Naive thymus-derived CD8-positive, alpha-beta T cell (primary cell): ENCODE data around the gene LCA5. TPM values are rescaled to one million over a fixed set of nuclear protein-coding genes. Genes with fewer than 3 reads are reported as not detected.
"Not testable (repeated sequence)": the region's sequence is repeated elsewhere in the genome, so short reads cannot be mapped to it uniquely, and the experiment has no call there.

ENCODE experiments used
- ATAC-seq, 2 donors: fragments of 150-1000 bp; cut with Tn5 transposase in 1 of 2; sonication (Bioruptor Pico), chemical (Tn5 transposase) in 1 of 2; 1 replicate in 1 of 2; 2 replicates in 1 of 2; pipeline ENCODE4 v1.10.0; 2021; ENCODE audit warnings: mild to moderate bottlenecking in 2 of 2, moderate library complexity in 2 of 2
- POLR2A ChIA-PET: fragments of 350-600 bp; sonication (Branson Sonifier 250); formaldehyde crosslinking; loops from one replicate; lab custom pipeline; 2021; ENCODE audit warnings: antibody characterized with exemption; lab: Charles Lee
- DNase-seq, 10 donors: peaks; one replicate each; pipeline versions ENCODE4 v3.0.0 to v3.0.0-alpha.2; 2020 to 2022
- H3K27ac Mint-ChIP-seq, 10 donors: one replicate each; pipeline ENCODE4 v1.8.0; 2020 to 2022; ENCODE audit warnings: mild to moderate bottlenecking in 10 of 10, mixed read lengths in 10 of 10, moderate library complexity in 4 of 10, inconsistent platforms in 1 of 10
- H3K27me3 Mint-ChIP-seq, 5 donors: one replicate each; pipeline ENCODE4 v1.8.0; 2021 to 2022; ENCODE audit warnings: mixed read lengths in 5 of 5
- H3K36me3 Mint-ChIP-seq, 3 donors: one replicate each; pipeline ENCODE4 v1.8.0; 2020 to 2022; ENCODE audit warnings: mixed read lengths in 3 of 3, mild to moderate bottlenecking in 2 of 3, inconsistent platforms in 1 of 3
- H3K4me1 Mint-ChIP-seq, 4 donors: one replicate each; pipeline ENCODE4 v1.8.0; 2021 to 2022; ENCODE audit warnings: mixed read lengths in 4 of 4
- H3K4me3 Mint-ChIP-seq, 10 donors: one replicate each; pipeline ENCODE4 v1.8.0; 2020 to 2022; ENCODE audit warnings: mild to moderate bottlenecking in 10 of 10, mixed read lengths in 10 of 10, moderate library complexity in 6 of 10, inconsistent platforms in 1 of 10
- H3K9me3 Mint-ChIP-seq, 9 donors: one replicate each; pipeline ENCODE4 v1.8.0; 2020 to 2022; ENCODE audit warnings: mixed read lengths in 9 of 9, mild to moderate bottlenecking in 3 of 9, inconsistent platforms in 1 of 9, moderate library complexity in 1 of 9
- polyA plus RNA-seq, 3 donors: library from polyadenylated mRNA; unstranded; fragments of 300-500 nt; fragmentation: Illumina TruSeq; gene quantifications; one replicate each; pipeline ENCODE4 v1.2.3, GENCODE V29; 2021
- total RNA-seq, 8 experiments: library from RNA in 2 of 8; stranded (reverse) in 2 of 8; gene quantifications; one replicate each; pipeline ENCODE4 v1.2.3 and lab custom pipeline; 2021 to 2026

The LCA5 gene
- total and polyA plus RNA-seq, 5 experiments from 2014 or later: 0.05 to 0.78 (median 0.32) TPM

DNA sequence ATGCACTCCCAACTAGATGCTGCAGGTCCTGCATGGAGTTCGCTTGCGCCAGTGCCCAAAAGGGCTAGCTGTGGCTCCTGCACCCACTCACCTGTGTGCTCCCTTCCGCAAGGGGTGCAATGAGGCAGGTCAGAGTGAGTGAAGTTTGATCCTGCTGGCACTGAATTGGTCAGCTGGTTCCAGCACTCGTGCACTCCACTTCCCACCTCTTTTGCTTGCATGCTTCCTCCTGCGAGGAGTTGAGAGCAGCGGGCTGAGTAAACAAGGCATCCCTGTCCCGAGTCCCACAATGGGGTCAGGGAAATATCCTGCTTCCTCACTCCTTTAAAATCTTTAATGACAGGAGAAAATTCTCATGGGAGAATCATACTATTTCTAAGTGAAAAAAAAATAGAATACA, 86.2 kb downstream of the LCA5 start:
- Mint-ChIP-seq H3K4me3 (no peak overlapping the region), H3K27ac (no peak overlapping the region), H3K36me3 (no peaks in the 10 kb centered on the region), H3K27me3 (peaks cover 0 to 14% (median 0%) of the 10 kb centered on the region in 5 donors), H3K4me1 (no peaks in the 10 kb centered on the region), H3K9me3 (no peaks in the 10 kb centered on the region)
- POLR2A ChIA-PET: no interaction called here
- no peak for DNase-seq
- ATAC-seq: no peak

DNA sequence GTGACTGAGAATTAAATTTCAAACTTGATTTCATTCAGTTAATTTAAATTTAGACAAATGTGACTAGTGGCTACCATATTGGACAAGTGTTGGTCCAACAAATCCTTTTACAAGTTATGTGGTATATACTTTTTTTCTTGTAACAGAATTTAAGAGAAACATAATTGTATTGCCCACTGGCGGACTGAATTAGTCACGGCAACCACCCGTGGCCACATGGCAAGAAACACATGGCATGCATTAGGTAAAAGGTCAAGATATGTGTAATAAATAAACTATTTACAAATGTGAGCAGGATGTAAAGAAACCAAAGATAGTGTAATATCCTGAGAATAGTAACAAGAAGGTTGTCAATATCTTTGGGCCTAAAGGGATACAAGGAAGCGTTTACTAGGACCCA, 91.2 kb downstream of the LCA5 start:
- H3K27me3 Mint-ChIP-seq: peaks cover 0 to 9% (median 3%) of the 10 kb centered on the region in 5 donors
- H3K9me3 Mint-ChIP-seq: peaks cover 0 to 20% (median 8%) of the 10 kb centered on the region in 9 donors
- peaks cover 0 to 18% (median 0%) of the 10 kb centered on the region in 3 donors for H3K36me3 Mint-ChIP-seq
- ATAC-seq (no peak), DNase-seq (no peak)
- no peak overlapping the region for H3K27ac Mint-ChIP-seq
- H3K4me1 Mint-ChIP-seq: no peaks in the 10 kb centered on the region
- no peak overlapping the region for H3K4me3 Mint-ChIP-seq
- POLR2A ChIA-PET: no interaction called here

DNA sequence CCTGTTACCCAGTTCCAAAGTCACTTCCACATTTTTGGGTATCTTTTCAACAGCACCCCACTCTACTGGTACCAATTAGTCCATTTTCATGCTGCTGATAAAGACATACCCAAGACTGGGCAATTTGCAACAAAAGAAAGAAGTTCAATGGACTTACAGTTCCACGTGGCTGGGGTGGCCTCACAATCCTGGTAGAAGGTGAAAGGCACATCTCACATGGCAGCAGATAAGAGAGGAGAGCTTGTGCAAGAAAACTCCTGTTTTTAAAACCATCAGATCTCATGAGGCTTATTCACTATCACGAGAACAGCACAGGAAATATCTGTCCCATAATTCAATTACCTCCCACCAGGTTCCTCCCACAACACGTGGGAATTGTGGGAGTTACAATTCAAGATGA, 93.4 kb downstream of the LCA5 start:
- POLR2A ChIA-PET, H3K27ac Mint-ChIP-seq, H3K27me3 Mint-ChIP-seq, H3K4me3 Mint-ChIP-seq, ATAC-seq, H3K4me1 Mint-ChIP-seq, DNase-seq: not testable (repeated sequence)
- H3K9me3 Mint-ChIP-seq: peaks cover 0 to 23% (median 8%) of the 10 kb centered on the region in 9 donors
- H3K36me3 Mint-ChIP-seq: peaks cover 0 to 21% (median 0%) of the 10 kb centered on the region in 3 donors

DNA sequence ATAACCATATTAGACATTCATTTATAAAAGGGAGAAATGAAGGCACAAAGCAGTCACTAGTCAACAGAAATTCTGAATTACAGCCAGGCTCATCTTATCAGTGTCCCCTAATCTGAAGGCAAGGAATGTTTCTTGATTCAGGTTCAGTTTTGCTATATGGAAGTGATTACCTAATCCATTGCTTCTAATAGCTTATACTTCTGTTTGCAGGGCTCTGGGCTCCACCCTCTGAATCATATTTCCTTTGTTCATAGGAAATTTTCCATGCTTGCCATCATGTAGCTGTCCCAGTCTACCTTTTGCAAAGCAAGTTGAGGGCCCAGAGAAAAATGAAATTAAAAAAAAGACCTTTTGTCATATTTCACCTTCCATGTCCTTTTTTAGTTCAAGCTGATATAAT, 96.0 kb downstream of the LCA5 start:
- H3K27me3 Mint-ChIP-seq: peaks cover 0 to 9% (median 3%) of the 10 kb centered on the region in 5 donors
- peaks cover 0 to 21% (median 0%) of the 10 kb centered on the region in 3 donors for H3K36me3 Mint-ChIP-seq
- no peak overlapping the region for H3K27ac Mint-ChIP-seq
- no peaks in the 10 kb centered on the region for H3K4me1 Mint-ChIP-seq
- DNase-seq: no peak
- POLR2A ChIA-PET: no interaction called here
- ATAC-seq: no peak
- no peak overlapping the region for H3K4me3 Mint-ChIP-seq
- peaks cover 0 to 23% (median 8%) of the 10 kb centered on the region in 9 donors for H3K9me3 Mint-ChIP-seq

DNA sequence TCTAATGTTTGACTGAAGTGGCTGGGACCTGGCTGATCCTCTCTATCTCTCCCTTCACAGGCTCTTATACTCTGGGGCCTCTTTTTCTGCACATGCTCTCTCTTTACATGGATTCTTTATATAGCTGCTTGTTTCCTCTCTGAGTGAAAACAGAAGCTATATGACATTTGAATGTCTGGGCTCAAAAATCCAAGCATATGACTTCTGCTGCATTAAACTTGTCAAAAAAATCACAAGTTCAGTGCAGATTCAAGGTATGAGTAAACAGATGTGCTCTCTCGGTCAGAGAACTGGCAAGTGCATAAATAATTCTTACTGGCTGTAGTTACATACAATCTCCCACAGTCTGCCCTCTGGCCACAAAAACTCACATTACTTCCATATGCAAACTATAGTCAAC, 96.6 kb downstream of the LCA5 start:
- DNase-seq (no peak), ATAC-seq (no peak)
- POLR2A ChIA-PET: no interaction called here
- no peak overlapping the region for H3K4me3 Mint-ChIP-seq
- H3K36me3 Mint-ChIP-seq: peaks cover 0 to 21% (median 0%) of the 10 kb centered on the region in 3 donors
- H3K27me3 Mint-ChIP-seq: peaks cover 0 to 9% (median 3%) of the 10 kb centered on the region in 5 donors
- H3K9me3 Mint-ChIP-seq: peaks cover 0 to 23% (median 8%) of the 10 kb centered on the region in 9 donors
- H3K27ac Mint-ChIP-seq: no peak overlapping the region
- no peaks in the 10 kb centered on the region for H3K4me1 Mint-ChIP-seq

DNA sequence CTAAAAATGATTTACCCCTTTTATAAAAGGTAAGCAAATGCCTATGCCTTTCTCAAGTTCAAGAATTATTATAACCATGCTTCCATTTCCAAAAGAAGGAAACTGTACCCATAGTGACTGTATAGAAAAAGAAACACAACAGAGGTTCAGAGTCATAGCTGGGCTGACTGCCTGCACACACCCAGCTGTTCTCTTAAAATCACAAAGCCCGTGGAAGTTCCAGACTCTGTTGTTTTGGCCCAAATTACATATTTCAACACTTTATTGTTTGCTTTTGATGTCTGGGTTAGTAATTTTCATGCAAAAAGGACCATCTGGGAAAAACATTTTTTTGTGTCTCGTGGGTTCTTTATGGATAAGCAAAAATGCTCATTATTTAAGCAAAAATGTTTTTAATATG, 99.2 kb downstream of the LCA5 start:
- DNase-seq: no peak
- Mint-ChIP-seq H3K4me1 (no peaks in the 10 kb centered on the region), H3K36me3 (peaks cover 0 to 14% (median 0%) of the 10 kb centered on the region in 3 donors), H3K27me3 (peaks cover 0 to 4% (median 0%) of the 10 kb centered on the region in 5 donors), H3K4me3 (no peak overlapping the region), H3K9me3 (peaks cover 0 to 16% (median 6%) of the 10 kb centered on the region in 9 donors), H3K27ac (no peak overlapping the region)
- POLR2A ChIA-PET: no interaction called here
- ATAC-seq: no peak

DNA sequence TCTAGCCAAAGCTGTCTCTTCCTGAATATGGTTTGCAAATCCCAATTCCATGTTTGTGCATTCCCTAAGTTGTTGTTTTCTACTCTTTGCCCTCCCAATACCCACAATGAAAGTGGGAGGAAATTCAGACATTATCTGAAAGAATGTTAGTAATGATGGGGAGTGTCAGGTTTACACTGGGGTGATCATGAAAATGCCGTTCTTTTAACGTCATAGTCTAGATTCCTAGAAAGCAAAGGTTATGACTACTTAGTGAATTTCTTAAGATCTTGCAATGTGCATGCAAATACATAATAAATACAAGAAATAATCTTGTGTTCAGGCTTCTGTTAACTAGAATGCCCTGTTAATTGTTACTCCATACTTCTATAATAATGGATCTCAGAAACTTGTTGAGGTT, 101.0 kb downstream of the LCA5 start:
- DNase-seq (no peak), ATAC-seq (no peak)
- no peak overlapping the region for H3K4me3 Mint-ChIP-seq
- H3K9me3 Mint-ChIP-seq: peaks cover 0 to 4% (median 0%) of the 10 kb centered on the region in 9 donors
- no peak overlapping the region for H3K27ac Mint-ChIP-seq
- no peaks in the 10 kb centered on the region for H3K4me1 Mint-ChIP-seq
- POLR2A ChIA-PET: no interaction called here
- H3K36me3 Mint-ChIP-seq: peaks cover 0 to 4% (median 0%) of the 10 kb centered on the region in 3 donors
- peaks cover 0 to 3% (median 0%) of the 10 kb centered on the region in 5 donors for H3K27me3 Mint-ChIP-seq

DNA sequence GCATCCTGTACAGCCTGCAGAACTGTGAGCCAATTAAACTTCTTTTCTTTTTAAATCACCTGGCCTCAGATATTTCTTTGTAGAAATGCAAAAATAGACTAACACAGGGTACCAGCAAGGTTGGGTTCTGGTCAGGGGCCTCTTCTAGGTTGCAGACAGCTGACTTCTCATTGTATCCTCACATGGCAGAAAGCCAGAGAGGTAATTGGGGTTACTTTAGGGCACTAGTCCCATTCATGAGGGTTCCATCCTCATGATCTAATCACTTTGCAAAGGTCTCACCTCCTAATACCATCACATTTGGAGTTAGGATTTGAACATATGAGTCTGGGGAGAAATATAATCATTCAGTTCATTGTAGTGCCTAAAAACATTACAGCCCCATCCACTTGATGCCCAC, 101.5 kb downstream of the LCA5 start:
- POLR2A ChIA-PET: no interaction called here
- no peak for ATAC-seq
- peaks cover 0 to under 1% (median 0%) of the 10 kb centered on the region in 3 donors for H3K36me3 Mint-ChIP-seq

More for the DNA sequence above, 101.5 kb downstream of the LCA5 start:
- H3K27ac Mint-ChIP-seq: no peak overlapping the region
- H3K4me3 Mint-ChIP-seq: no peak overlapping the region
- DNase-seq: no peak
- peaks cover 0 to under 1% (median 0%) of the 10 kb centered on the region in 9 donors for H3K9me3 Mint-ChIP-seq
- no peaks in the 10 kb centered on the region for H3K4me1 Mint-ChIP-seq
- H3K27me3 Mint-ChIP-seq: peaks cover 0 to under 1% (median 0%) of the 10 kb centered on the region in 5 donors

Other genes with a start within 250 kb of the LCA5 start
- gene SH3BGRL2, start 93.9 kb upstream of the LCA5 start, total RNA-seq: 10 to 100 TPM; 21.3 to 23.4 TPM
- 1 to 10 TPM; 1.3 to 3.7 (median 2.6) TPM for gene SH3BGRL2, start 93.9 kb upstream of the LCA5 start, polyA plus RNA-seq